PC-3 (cell line): ENCODE measurements around the gene MCF2L2. TPM values are rescaled to one million over a fixed set of nuclear protein-coding genes. Genes with fewer than 3 reads are reported as not detected.

Experiments
- ATAC-seq: fragments of 200-7000 bp; cut with Tn5 transposase; 2 replicates; pipeline ENCODE4 v1.9.1; 2020; ENCODE audit warnings: mild to moderate bottlenecking, moderate library complexity
- BruUV-seq: library from RNA; stranded (reverse); fragments of 400-500 nt; replicated peaks from 2 replicates; lab custom pipeline; 2021; lab: Mats Ljungman, UMichigan
- CTCF ChIA-PET: fragments of 300-600 bp; sonication (Branson Sonifier 250); formaldehyde crosslinking; loops from one replicate; lab custom pipeline; 2022; ENCODE audit warnings: antibody characterized with exemption; lab: Charles Lee
- POLR2A ChIA-PET: fragments of 300-600 bp; sonication (Branson Sonifier 250); formaldehyde crosslinking; loops from one replicate; lab custom pipeline; 2022; ENCODE audit warnings: antibody characterized with exemption; ENCODE audit not compliant: unreplicated experiment; lab: Charles Lee
- DNase-seq: peaks from one replicate; pipeline ENCODE4 v3.0.0-alpha.2; 2015
- H2AFZ ChIP-seq: fragments of 300-600 bp; sonication (generic); 2 replicates; pipeline ENCODE4 v1.6.0; 2016; ENCODE audit warnings: antibody characterized with exemption, low read length
- H3F3A ChIP-seq: fragments of 300-600 bp; sonication (generic); one replicate; pipeline ENCODE4 v1.6.0; 2017; ENCODE audit warnings: antibody characterized with exemption, low read length, control low read depth, mild to moderate bottlenecking; ENCODE audit not compliant: unreplicated experiment
- H3K27ac ChIP-seq: fragments of 300-600 bp; sonication (generic); 2 replicates; pipeline ENCODE4 v1.5.1; 2016; ENCODE audit warnings: mild to moderate bottlenecking, low read length
- H3K27me3 ChIP-seq: fragments of 300-600 bp; sonication (generic); 2 replicates; pipeline ENCODE4 v1.6.1; 2016; ENCODE audit warnings: low read length, mixed read lengths
- H3K36me3 ChIP-seq: fragments of 300-600 bp; sonication (generic); 2 replicates; pipeline ENCODE4 v1.6.1; 2016; ENCODE audit warnings: low read depth, mixed run types, low read length, mixed read lengths
- H3K4me1 ChIP-seq: fragments of 300-600 bp; sonication (generic); 2 replicates; pipeline ENCODE4 v1.5.1; 2016; ENCODE audit warnings: low read length; ENCODE audit not compliant: insufficient read depth
- H3K4me2 ChIP-seq: fragments of 300-600 bp; sonication (generic); 2 replicates; pipeline ENCODE4 v1.6.0; 2016; ENCODE audit warnings: low read length
- H3K4me3 ChIP-seq: fragments of 300-600 bp; sonication (generic); 2 replicates; pipeline ENCODE4 v1.5.1; 2016; ENCODE audit warnings: mild to moderate bottlenecking, low read length, mixed read lengths
- H3K79me2 ChIP-seq: fragments of 300-600 bp; sonication (generic); 2 replicates; pipeline ENCODE4 v1.6.1; 2017; ENCODE audit warnings: low read length, mixed read lengths
- H3K9ac ChIP-seq: fragments of 300-600 bp; sonication (generic); 2 replicates; pipeline ENCODE4 v1.6.0; 2016; ENCODE audit warnings: mild to moderate bottlenecking, low read length
- H3K9me2 ChIP-seq: fragments of 300-600 bp; sonication (generic); replicated peaks from 2 replicates; pipeline ENCODE4 v1.6.1; 2016; ENCODE audit warnings: mixed run types, low read length, mixed read lengths
- H3K9me3 ChIP-seq: fragments of 300-600 bp; sonication (generic); 2 replicates; pipeline ENCODE4 v1.6.1; 2016; ENCODE audit warnings: low read length, mixed read lengths
- H4K20me1 ChIP-seq: fragments of 300-600 bp; sonication (generic); 2 replicates; pipeline ENCODE4 v1.6.1; 2016; ENCODE audit warnings: low read length, mixed read lengths
- CTCF ChIP-seq: fragments of 300-600 bp; sonication (generic); conservative IDR thresholded peaks from 2 replicates; pipeline ENCODE4 v1.5.1; 2017; ENCODE audit warnings: antibody characterized with exemption, low read depth, mild to moderate bottlenecking, low read length
- EZH2 ChIP-seq: fragments of 300-600 bp; sonication (generic); IDR thresholded peaks from one replicate; pipeline ENCODE4 v1.6.1; 2017; ENCODE audit warnings: antibody characterized with exemption, mild to moderate bottlenecking, low read length; ENCODE audit not compliant: unreplicated experiment
- EZH2phosphoT487 ChIP-seq: fragments of 300-600 bp; sonication (generic); IDR thresholded peaks from 2 replicates; pipeline ENCODE4 v1.6.1; 2018; ENCODE audit warnings: mild to moderate bottlenecking, antibody characterized with exemption, low read length, borderline replicate concordance
- intact Hi-C: fragments of 100-400 bp; cut with micrococcal nuclease; formaldehyde crosslinking; loops from 2 replicates; pipeline ENCODE4 v1.9.0; 2023
- total RNA-seq: library from RNA; depleted of rRNA; stranded (reverse); fragments of >200 nt; gene quantifications from 2 replicates; pipeline ENCODE4 v1.2.3, GENCODE V29; 2014

Gene MCF2L2
- total RNA-seq, 1 experiment from 2014 or later: 3.6 TPM

- POLR2A ChIA-PET: no interaction called here
- no peak overlapping the region for H3K9ac ChIP-seq
- no peaks in the 10 kb centered on the region for H3K79me2 ChIP-seq
- no TSS peak for BruUV-seq
- H3K9me3 ChIP-seq: no peaks in the 10 kb centered on the region
- H3F3A ChIP-seq: no peaks in the 10 kb centered on the region
- H3K27me3 ChIP-seq: no peaks in the 10 kb centered on the region
- H2AFZ ChIP-seq: no peak overlapping the region
- ATAC-seq (no peak), DNase-seq (no peak)
- intact Hi-C loops: no loop called here
- H3K4me3 ChIP-seq: no peak overlapping the region
- no peaks in the 10 kb centered on the region for H3K9me2 ChIP-seq
- H3K36me3 ChIP-seq: no peaks in the 10 kb centered on the region
- H3K27ac ChIP-seq: no peak overlapping the region
- no peak overlapping the region for H3K4me2 ChIP-seq
- CTCF ChIA-PET: no interaction called here
- no peaks in the 10 kb centered on the region for H3K4me1 ChIP-seq
- H4K20me1 ChIP-seq: no peaks in the 10 kb centered on the region
- TF ChIP-seq EZH2 (no peak), CTCF (no peak), EZH2phosphoT487 (no peak)
Observed at GRCh38 chr3:183437061-183437460, 8.6 kb upstream of the MCF2L2 start.

- intact Hi-C loops: no loop called here
- CTCF ChIA-PET: no interaction called here
- no peak overlapping the region for H3K4me2 ChIP-seq
- TF ChIP-seq EZH2phosphoT487: no peak
- TF ChIP-seq EZH2: no peak
- no peak for TF ChIP-seq CTCF
- DNase-seq: no peak
- H3K36me3 ChIP-seq: no peaks in the 10 kb centered on the region
- H2AFZ ChIP-seq: no peak overlapping the region
- no peak overlapping the region for H3K9ac ChIP-seq
- H3K9me3 ChIP-seq: no peaks in the 10 kb centered on the region
- H3K27me3 ChIP-seq: no peaks in the 10 kb centered on the region
- no peaks in the 10 kb centered on the region for H4K20me1 ChIP-seq
- no peaks in the 10 kb centered on the region for H3F3A ChIP-seq
- H3K9me2 ChIP-seq: no peaks in the 10 kb centered on the region
- no TSS peak for BruUV-seq
- no peak overlapping the region for H3K27ac ChIP-seq
- no peaks in the 10 kb centered on the region for H3K4me1 ChIP-seq
- no peak overlapping the region for H3K4me3 ChIP-seq
- no peaks in the 10 kb centered on the region for H3K79me2 ChIP-seq
- POLR2A ChIA-PET: no interaction called here
- ATAC-seq: no peak
Observed at GRCh38 chr3:183435661-183436060, 7.2 kb upstream of the MCF2L2 start.

GRCh38 chr3:183434992-183435391 is 6.6 kb upstream of the MCF2L2 start:
- H3K9ac ChIP-seq: no peak overlapping the region
- no peak for DNase-seq
- no TSS peak for BruUV-seq
- no peak overlapping the region for H3K27ac ChIP-seq
- H3K4me3 ChIP-seq: no peak overlapping the region
- no peaks in the 10 kb centered on the region for H3K27me3 ChIP-seq
- no peaks in the 10 kb centered on the region for H3F3A ChIP-seq
- no peaks in the 10 kb centered on the region for H3K4me1 ChIP-seq
- no peaks in the 10 kb centered on the region for H4K20me1 ChIP-seq
- no peak overlapping the region for H3K4me2 ChIP-seq
- ChIA-PET POLR2A (no interaction called here), CTCF (no interaction called here)
- ATAC-seq: no peak
- TF ChIP-seq EZH2phosphoT487 (no peak), EZH2 (no peak), CTCF (no peak)
- H3K9me3 ChIP-seq: no peaks in the 10 kb centered on the region
- H2AFZ ChIP-seq: no peak overlapping the region
- H3K79me2 ChIP-seq: no peaks in the 10 kb centered on the region
- intact Hi-C loops: no loop called here
- H3K9me2 ChIP-seq: no peaks in the 10 kb centered on the region
- no peaks in the 10 kb centered on the region for H3K36me3 ChIP-seq
